GM23248 (cell line): Measurements from ENCODE around the gene IDH3G.

ENCODE experiments used
- EZH2 ChIP-seq: fragments of 200-600 bp; sonication (generic); IDR thresholded peaks from 2 replicates; pipeline ENCODE4 v1.6.1; 2018; ENCODE audit warnings: antibody characterized with exemption, mild to moderate bottlenecking; ENCODE audit not compliant: insufficient read depth, poor library complexity, severe bottlenecking
- EZH2phosphoT487 ChIP-seq: fragments of 200-600 bp; sonication (generic); IDR thresholded peaks from 2 replicates; pipeline ENCODE4 v1.6.1; 2018; ENCODE audit warnings: antibody characterized with exemption, moderate library complexity, mild to moderate bottlenecking, low read depth; ENCODE audit not compliant: insufficient read depth

GRCh38 chrX:153813161-153813560 lies 19.0 kb upstream of the IDH3G start:
- TF ChIP-seq EZH2phosphoT487 (no peak), EZH2 (no peak)
